RPMI7951 (cell line): ENCODE data around the gene WDR90. TPM values are rescaled to one million over a fixed set of nuclear protein-coding genes. Genes with fewer than 3 reads are reported as not detected.

Experiments used
- DNase-seq: peaks from one replicate; pipeline ENCODE4 v3.0.0-alpha.2; 2012; ENCODE audit warnings: low read depth
- total RNA-seq: library from RNA; depleted of rRNA; stranded (reverse); fragments of >200 nt; shearing (Covaris generic); gene quantifications from 2 replicates; pipeline ENCODE4 v1.2.3, GENCODE V29; 2014

WDR90 gene
- total RNA-seq, 1 experiment from 2014 or later = 7.3 TPM

DNA sequence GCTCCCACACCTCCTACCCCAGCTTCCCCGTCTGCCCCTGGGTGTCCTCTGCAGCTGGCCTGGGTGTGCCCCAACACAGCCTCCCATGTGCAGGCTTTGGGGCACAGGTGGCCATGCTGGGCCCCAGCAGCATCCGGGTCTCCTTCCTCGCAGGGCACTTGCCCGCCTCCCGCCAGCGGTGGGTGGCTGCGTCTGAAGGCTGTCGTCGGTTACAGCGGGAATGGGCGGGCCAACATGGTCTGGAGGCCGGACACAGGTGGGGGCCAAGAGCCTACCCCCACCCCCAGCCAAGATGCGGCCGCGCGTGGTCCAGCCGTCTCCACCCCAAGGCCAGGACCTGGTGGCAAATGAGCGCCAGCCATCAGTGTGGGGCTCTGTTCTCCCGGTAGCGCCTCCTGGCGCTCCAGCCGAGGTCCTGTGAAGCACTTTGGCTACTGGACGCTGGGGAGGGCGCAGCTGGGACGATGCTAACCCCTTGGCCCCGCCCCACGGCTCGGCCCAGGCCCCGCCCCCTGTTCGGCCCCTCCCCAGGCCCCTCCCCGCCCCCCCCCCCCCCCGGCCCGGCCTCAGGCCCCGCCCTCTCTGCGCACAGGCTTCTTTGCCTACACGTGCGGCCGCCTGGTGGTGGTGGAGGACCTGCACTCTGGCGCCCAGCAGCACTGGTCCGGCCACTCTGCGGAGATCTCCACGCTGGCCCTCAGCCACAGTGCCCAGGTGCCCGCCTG, 11.5 kb downstream of the WDR90 start:
- DNase-seq = peak; percentile 53

DNA sequence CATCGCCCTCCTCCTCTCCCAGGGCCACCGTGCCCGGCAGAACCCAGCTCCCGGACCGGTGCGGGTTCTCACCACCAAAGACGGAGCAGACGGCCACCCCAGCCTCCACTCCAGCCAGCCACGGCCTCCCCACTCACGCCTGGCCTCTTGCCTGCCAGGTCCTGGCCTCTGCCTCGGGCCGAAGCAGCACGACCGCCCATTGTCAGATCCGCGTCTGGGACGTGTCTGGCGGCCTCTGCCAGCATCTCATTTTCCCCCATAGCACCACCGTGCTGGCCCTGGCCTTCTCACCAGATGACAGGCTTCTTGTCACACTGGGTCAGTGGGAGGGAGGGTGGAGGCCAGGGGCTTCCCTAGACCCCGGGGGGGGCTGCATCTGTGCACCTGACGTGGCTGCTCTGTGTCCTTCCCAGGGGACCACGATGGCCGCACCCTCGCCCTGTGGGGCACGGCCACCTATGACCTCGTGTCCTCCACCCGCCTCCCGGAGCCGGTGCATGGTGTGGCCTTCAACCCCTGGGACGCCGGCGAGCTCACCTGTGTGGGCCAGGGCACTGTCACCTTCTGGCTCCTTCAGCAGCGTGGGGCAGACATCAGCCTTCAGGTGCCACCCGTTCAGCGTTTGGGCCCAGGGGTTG, 12.1 kb downstream of the WDR90 start:
- DNase-seq = no peak

DNA sequence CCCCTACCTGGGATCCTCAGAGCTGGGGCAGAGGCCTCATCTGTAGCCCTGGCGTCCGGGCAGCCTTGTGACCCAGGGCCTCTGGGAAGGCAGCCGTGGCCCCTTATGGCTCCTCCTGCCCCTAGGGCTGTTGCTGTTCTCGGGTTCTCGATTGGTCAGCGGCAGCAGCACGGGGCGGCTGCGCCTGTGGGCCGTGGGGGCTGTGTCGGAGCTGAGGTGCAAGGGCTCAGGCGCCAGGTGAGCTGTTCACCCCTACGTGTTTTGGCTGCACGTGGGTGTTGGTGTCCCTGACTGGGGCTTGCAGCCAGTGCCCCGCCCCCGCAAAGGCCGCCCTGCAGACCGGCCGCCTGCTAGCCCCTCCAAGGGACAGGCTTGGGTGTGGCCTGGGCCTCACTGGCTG, 12.9 kb downstream of the WDR90 start:
- no peak for DNase-seq

DNA sequence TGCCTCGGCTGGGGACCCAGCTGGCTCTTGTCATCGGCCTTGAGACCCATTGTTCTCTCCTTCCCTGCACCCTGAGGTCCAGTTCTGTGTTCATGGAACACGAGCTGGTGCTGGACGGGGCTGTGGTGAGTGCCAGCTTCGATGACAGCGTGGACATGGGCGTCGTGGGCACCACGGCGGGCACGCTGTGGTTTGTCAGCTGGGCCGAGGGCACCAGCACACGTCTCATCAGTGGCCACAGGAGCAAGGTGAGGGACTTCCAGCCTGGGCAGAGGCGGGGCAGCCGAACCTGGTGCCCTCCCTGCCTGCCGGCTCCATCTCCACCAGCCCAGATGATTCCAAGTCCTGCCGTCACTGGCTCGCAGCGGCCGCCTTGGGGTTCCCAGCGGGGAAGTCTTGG, 13.4 kb downstream of the WDR90 start:
- no peak for DNase-seq

DNA sequence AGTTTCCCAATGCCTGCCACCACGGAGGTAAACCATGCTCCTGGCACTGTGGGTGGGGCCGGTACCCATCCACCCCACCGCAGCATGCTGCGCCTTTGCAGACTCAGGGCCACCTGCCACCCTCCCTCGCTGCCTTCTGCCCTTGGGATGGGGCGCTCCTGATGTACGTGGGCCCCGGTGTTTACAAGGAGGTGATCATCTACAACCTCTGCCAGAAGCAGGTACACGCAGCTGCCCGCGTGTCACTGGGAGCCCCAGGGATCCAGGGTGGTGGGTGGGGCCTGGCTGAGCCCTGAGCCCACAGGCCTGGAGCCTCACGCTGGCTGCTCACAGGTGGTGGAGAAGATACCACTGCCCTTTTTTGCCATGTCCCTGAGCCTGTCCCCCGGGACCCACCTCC, 17.4 kb downstream of the WDR90 start:
- no peak for DNase-seq

DNA sequence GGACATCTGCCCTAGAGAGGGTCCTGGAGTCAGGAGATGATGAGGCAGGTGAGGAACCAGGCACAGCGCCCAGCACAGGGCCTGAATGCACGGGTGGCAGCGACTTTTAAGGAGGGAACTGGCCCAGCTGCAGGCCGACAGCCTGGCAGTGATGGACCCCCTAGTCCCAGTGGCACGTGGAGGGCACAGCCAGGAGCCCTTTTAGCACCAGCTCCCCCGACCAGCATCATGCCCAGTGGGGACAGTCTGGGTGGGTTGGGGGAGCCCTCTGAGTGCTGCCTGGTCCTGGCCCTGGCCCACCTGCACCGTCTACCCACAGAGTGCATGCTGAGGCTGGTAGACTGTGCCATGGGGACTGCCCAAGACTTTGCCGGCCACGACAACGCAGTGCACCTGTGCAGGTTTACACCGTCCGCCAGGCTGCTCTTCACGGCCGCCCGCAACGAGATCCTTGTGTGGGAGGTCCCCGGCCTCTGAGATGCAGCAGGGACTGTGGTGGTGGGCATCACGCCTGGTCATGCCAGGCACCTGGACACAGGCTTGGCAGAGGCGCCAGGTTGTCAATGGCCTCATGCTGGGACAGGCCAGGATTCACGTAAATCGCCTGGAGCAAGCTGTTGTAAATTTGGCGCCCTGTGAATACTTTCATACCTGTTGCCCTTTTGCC, 18.1 kb downstream of the WDR90 start:
- no peak for DNase-seq

DNA sequence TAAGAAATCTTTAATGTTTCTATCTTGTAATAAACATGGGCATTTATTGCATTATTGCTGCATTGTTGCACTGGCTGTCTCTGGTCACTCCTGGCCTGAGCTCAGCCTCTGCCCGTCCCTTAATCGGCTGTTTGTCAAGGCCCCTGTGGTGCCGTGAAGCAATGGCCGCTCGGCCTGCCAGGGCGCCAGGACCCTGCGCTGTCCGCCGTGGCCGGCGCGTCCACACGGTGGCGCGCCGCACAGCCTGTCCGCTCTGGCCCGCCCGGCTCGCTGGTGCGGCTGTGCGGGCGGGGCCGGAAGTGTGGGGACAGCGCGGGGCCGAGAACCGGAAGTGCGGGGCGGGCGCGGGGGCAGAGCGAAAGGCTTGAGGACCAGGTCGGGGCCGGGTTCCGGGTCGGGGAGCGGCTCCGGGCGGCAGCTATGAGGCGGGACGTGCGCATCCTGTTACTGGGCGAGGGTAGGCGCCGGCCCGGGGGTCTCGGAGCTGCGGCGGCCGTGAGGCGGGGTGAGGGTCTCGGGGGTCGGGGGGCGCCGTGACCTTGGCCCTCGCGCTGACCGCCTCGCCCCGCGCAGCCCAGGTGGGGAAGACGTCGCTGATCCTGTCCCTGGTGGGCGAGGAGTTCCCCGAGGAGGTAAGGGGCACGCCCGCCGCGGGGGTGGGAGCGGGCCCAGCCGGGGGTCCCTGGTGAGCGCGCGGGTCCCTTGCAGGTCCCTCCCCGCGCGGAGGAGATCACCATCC, 18.8 kb downstream of the WDR90 start, which contains the start of gene RHOT2:
Gene RHOT2, plus strand, starts transcription at position 353 of the 739 bp plus-strand sequence. Its CDS starts 68 bp downstream, at position 421.
- DNase-seq = peak; percentile 86

DNA sequence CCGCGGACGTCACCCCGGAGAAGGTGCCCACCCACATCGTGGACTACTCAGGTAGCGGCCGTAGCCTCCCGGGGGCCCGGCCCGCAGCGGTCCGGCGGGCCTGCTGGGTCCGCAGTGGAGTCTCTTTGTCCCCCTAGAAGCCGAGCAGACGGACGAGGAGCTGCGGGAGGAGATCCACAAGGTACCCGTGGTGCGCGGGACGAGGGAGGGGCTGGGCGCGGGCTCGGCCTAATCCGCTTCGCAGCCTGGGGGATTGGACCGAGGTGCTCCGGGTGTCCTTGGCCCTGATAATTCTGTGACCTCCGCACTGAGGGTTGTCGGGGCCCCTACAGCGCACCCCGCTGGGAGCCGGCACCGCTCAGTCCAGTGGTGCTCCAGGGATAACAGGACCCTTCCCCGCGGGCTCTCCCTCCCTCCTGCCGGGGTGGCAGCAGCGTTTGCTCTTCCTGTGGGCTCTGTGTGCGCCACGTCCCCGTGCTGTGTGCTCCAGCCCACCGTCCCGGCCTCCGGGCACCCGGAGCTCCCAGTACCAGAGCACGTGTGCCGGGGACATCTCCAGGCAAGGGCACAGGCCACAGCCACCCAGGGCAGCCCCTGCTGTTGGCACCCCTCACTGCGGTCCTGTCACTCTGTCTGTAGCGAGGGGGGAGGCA, 19.5 kb downstream of the WDR90 start:
- DNase-seq = no peak

DNA sequence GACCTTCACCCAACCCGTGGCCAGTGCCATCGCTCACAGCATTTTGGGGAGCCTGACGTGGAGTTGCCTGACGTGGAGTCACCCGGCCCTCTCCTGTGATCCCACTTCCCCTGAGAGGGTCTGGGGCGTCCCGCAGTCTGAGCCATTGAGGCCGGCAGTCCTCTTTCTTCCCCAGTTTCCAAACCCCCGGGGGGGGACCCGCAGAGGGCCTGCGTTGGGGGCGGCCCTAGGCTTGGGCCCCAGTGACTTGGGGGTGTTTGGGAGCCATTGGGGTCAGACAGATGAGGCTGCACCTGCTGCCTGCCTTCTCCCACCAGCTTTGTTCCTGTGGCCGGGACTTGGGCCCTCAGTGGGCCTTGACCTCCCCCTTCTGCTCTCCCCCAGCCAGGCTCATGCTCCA, 20.5 kb downstream of the WDR90 start:
- no peak for DNase-seq

DNA sequence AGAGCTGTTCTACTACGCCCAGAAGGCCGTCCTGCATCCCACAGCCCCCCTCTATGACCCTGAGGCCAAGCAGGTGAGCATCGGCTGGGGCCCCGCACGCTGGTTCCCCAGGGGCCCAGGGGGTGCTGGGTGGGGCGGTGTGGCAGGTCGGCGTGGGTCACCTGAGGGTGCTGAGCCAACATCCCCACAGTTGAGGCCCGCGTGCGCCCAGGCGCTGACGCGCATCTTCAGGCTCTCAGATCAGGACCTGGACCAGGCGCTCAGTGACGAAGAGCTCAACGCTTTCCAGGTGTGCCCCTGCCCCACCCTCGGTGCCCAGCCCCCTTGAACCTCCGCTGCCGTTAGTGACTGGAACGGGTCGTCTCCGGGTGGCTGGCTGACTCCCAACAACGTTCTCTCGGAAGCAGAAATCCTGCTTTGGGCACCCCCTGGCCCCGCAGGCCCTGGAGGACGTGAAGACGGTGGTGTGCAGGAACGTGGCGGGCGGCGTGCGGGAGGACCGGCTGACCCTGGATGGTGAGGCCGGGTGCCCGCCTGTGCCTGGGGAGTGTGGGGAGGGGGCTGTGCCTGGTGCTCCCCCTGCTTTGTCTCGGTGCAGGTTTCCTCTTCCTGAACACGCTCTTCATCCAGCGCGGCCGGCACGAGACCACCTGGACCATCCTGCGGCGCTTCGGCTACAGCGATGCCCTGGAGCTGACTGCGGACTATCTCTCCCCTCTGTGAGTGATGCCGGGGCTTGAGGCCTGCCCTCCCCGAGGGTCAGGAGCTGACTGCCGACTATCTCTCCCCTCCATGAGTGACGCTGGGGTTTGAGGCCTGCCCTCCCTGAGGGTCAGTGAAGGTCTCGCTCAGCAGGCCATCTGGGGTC, 21.6 kb downstream of the WDR90 start:
- no peak for DNase-seq

DNA sequence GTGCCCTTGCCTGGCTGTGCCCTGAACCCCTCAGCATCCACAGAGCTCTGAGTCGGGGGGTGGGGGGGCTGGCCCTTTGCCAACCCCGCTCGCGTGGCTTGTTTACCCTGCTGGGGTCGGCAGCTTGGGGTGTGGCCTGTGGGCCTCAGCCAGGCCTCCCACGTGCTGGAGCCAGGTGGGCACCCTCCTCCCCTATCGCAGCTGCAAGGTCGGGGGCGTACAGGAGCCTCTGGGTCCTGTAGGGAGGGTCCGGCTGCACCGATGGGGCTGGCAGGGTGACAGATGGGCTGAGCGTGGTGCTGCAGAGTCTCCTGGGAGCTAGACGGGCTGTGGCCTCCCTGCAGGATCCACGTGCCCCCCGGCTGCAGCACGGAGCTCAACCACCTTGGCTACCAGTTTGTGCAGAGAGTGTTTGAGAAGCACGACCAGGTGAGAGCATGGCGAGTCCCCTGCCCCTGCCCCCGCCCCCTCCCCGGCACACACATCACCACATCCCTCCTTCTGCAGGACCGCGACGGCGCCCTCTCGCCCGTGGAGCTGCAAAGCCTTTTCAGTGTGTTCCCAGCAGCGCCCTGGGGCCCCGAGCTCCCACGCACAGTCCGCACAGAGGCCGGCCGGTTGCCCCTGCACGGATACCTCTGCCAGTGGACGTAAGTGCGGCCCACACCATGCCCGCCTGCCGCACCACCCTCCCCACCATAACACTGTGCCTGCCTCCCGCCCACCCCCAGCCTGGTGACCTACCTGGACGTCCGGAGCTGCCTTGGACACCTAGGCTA, 22.4 kb downstream of the WDR90 start:
- DNase-seq = no peak

DNA sequence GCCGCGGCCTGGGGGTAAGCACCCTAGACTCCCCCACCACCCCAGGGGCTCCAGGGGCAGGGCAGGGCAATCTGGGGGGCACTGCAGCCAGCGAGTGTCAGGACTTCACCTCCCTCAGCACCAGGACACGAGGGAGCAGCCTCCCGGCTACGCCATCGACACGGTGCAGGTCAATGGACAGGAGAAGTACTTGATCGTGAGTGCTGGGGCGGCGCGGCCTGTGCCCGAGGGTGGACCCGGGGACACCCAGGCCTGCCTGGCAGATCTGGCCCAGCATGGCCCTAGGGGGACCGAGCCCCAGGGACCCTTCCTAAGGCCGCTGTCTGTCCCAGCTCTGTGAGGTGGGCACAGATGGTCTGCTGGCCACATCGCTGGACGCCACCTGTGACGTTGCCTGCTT, 23.2 kb downstream of the WDR90 start:
- DNase-seq = no peak

DNA sequence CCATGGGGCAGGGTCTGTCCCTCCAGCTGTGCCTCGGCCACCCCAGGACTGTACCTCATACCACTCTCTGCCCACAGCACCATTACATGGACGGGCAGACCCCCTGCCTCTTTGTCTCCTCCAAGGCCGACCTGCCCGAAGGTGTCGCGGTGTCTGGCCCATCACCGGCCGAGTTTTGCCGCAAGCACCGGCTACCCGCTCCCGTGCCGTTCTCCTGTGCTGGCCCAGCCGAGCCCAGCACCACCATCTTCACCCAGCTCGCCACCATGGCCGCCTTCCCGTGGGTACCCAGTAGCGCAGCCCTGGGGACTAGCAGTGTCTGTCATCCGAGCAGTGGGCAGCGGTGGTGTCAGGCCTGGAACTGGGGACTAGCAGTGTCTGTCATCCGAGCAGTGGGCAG, 23.7 kb downstream of the WDR90 start:
- DNase-seq = no peak

DNA sequence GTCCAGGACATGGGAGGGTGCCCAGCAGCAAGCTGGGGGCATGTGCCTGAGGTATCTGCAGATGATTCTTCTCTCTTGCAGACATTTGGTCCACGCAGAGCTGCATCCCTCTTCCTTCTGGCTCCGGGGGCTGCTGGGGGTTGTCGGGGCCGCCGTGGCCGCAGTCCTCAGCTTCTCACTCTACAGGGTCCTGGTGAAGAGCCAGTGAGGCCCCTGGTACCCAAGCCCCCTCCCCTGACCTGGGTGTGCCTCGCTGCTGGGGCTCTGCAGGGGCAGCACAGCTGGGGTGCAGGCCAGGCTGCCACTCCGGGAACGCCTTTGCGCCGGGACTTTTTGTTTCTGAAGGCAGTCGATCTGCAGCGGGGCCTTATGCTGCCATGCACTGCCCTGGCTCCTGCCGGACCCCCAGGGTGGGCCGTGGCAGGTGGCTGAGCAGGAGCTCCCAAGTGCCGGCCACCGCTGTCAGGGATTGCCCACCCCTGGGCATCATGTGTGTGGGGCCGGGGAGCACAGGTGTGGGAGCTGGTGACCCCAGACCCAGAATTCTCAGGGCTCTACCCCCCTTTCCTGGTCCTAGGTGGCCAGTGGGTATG, 24.3 kb downstream of the WDR90 start:
- no peak for DNase-seq

DNA sequence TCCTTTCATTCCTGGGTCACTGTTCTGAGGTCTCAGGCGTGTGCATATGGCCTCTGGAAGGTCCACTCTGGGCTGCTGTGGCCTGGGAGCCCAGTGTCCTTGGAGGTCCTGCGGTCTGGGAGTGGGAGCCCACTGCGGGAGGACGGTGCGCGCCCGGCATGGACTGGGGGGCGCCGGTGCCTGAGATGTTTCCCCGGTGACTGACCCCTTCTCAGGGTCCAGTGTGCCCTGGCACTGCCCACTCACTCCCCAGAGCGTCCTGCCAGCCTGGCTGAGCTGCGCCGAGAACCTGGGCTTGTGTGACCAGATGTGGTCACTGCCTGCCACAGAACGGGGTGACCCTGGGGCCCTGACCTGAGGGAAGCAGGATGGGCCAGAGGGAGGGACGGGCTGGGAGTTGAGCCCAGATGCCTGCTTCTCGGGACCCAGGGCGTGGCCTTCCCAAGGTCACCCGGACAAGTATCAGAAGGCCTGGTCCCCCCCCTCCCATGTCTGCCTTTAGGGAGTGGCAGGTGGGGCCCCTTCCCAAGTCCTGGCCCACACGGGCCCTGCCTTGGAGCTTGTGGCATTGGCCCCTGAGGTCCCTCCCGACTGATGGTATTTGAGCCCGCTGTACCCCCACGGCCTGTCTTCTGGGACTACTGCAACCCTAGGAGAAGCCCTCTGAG, 25.2 kb downstream of the WDR90 start:
- DNase-seq = no peak

DNA sequence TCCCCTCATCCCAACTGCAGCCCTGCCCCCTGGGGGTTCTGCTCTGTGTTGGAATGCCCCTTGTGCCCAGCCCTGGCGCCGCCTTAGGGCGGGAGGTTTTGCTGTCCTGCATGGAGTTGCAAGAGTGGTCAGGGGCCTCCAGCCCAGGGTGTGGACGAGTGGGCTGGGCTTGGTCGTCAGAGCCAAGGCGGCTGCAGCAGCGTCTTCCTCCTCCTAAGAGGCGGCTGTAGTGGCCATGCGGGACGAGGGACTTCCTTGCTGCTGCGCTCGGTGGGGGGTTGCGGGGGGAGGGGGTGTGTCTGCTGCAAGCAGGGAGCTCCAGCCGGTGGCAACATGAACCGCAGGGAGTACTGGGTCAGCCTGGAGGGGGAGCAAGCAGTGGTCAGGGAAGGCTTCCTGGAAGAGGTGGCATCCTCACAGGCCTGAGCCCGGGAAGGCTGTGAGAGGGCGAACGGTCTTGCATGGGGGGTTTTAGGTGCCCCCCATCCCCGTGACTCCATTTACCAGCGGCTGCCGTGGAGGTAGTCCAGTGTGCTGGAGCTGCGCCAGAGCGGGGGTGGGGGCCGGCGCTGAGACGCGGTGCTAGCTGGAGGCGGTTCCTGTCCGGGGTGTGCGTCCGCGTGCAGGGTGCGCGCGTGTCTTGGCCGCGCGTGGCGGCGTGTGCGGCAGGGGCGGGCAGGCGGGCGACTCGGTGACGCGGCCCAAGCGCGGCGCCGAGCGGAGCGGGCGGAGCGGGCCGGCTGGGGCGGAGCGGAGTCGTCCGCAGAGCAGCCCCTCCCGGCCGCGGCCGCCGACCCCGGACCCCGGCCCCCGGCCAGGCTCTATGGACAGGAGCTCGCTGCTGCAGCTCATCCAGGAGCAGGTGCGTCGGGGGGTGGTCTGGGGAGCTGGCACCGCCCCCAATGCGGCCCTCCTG, 26.1 kb downstream of the WDR90 start, which contains the start of gene RHBDL1:
Gene RHBDL1, plus strand, starts transcription at position 704 of the 916 bp plus-strand sequence. Its CDS starts 120 bp downstream, at position 824.
- DNase-seq = peak; percentile 16

DNA sequence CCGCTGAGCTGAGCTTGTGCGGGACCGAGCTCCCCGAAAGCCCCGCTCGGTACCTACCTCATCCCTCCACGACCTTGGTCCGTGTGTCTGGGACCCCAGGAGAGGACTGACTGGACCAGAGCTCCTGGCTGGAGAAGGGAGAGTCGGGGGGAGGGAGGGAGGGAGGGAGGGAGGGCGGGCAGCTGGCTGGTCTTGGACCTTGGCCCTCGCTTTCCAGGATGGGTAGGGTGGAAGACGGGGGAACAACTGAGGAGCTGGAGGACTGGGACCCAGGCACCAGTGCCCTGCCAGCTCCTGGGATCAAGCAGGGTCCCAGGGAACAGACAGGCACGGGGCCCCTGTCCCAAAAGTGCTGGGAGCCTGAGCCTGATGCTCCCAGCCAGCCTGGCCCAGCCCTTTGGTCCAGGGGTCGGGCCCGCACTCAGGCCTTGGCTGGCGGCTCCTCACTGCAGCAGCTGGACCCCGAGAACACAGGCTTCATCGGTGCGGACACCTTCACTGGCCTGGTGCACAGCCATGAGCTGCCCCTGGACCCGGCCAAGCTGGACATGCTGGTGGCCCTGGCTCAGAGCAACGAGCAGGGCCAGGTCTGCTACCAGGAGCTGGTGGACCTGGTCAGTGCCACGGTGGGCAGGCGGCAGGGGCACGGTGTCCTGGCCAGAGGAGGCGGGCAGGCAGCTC, 26.9 kb downstream of the WDR90 start:
- no peak for DNase-seq
